Smooth muscle cell (in vitro differentiated cells): ENCODE data around the gene TFAP2E. TPM values are rescaled to one million over a fixed set of nuclear protein-coding genes. Genes with fewer than 3 reads are reported as not detected.

ENCODE experiments used
- DNase-seq: peaks from one replicate; lab custom pipeline; 2025; ENCODE audit not compliant: unreplicated experiment; lab: John Stamatoyannopoulos, UW
- H2AFZ ChIP-seq: fragments of 200-600 bp; sonication (generic); 2 replicates; pipeline ENCODE4 v1.6.0; 2016; ENCODE audit warnings: antibody characterized with exemption, low read depth, mild to moderate bottlenecking
- H3F3A ChIP-seq: fragments of 200-600 bp; sonication (generic); 2 replicates; pipeline ENCODE4 v1.6.0; 2017; ENCODE audit warnings: antibody characterized with exemption, low read depth
- H3K27ac ChIP-seq: fragments of 200-600 bp; sonication (generic); 2 replicates; pipeline ENCODE4 v1.5.1; 2016; ENCODE audit warnings: low read depth, mild to moderate bottlenecking
- H3K27me3 ChIP-seq: fragments of 200-600 bp; sonication (generic); 2 replicates; pipeline ENCODE4 v1.6.1; 2016; ENCODE audit warnings: low read depth, mild to moderate bottlenecking
- H3K36me3 ChIP-seq: fragments of 200-600 bp; sonication (generic); 2 replicates; pipeline ENCODE4 v1.5.1; 2016; ENCODE audit warnings: low read depth
- H3K4me1 ChIP-seq: fragments of 200-600 bp; sonication (generic); 2 replicates; pipeline ENCODE4 v1.5.1; 2016; ENCODE audit warnings: low read depth
- H3K4me2 ChIP-seq: fragments of 200-600 bp; sonication (generic); 2 replicates; pipeline ENCODE4 v1.6.0; 2016; ENCODE audit warnings: mild to moderate bottlenecking
- H3K4me3 ChIP-seq: fragments of 200-600 bp; sonication (generic); 2 replicates; pipeline ENCODE4 v1.5.1; 2016; ENCODE audit warnings: mild to moderate bottlenecking
- H3K79me2 ChIP-seq: fragments of 200-600 bp; sonication (generic); 2 replicates; pipeline ENCODE4 v1.6.0; 2016; ENCODE audit warnings: low read depth, mild to moderate bottlenecking
- H3K9ac ChIP-seq: fragments of 200-600 bp; sonication (generic); 2 replicates; pipeline ENCODE4 v1.6.0; 2016; ENCODE audit warnings: low read depth
- H3K9me3 ChIP-seq: fragments of 200-600 bp; sonication (generic); replicated peaks from 2 replicates; pipeline ENCODE4 v1.5.1; 2016; ENCODE audit warnings: low read depth
- H4K20me1 ChIP-seq: fragments of 200-600 bp; sonication (generic); 2 replicates; pipeline ENCODE4 v1.6.0; 2016; ENCODE audit warnings: low read depth
- CTCF ChIP-seq: fragments of 200-600 bp; sonication (generic); IDR thresholded peaks from 2 replicates; pipeline ENCODE4 v1.5.1; 2017; ENCODE audit warnings: borderline replicate concordance, mild to moderate bottlenecking, antibody characterized with exemption; ENCODE audit not compliant: insufficient read depth, poor library complexity, severe bottlenecking
- WGBS: methylation state at CpG from one replicate; pipeline ENCODE4 v1.1.7; 2016; ENCODE audit warnings: low lambda C conversion rate; 5-methylcytosine and 5-hydroxymethylcytosine counted together
- polyA plus RNA-seq: library from polyadenylated mRNA; unstranded; fragments of >200 nt; fragmentation: Nextera tagmentation; extraction: Ambion mirVana; gene quantifications from 2 replicates; pipeline ENCODE4 v1.2.1, GENCODE V29; 2016
- total RNA-seq: library from RNA; depleted of rRNA; stranded (reverse); fragments of >200 nt; gene quantifications from 2 replicates; pipeline ENCODE4 v1.2.3, GENCODE V29; 2014

Gene TFAP2E
- total and polyA plus RNA-seq, 2 experiments from 2014 or later: 0.30 to 0.36 TPM

DNA sequence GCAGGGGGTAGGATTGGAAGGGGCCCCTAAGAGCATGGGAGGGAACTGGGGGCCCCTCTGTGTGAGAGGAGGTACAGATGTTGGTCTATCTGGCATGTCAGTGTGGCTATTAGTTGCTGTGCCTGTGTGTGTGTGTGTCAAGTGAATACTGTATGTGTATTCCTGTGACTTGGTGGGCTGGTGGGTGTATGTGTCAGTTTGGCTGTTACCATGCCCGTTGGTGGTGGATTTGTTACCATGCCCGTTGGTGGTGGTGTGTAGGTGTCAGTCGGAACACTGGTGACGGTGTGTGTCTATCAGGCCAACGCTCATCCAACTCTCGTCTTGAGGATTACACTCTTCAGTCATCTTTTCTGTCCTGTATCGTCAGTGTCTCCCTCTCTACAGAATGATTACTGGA, 22.6 kb downstream of the TFAP2E start:
- Histone ChIP-seq H3K4me3 (no peak overlapping the region), H3K79me2 (no peaks in the 10 kb centered on the region), H3K27ac (no peak overlapping the region), H3K4me1 (no peaks in the 10 kb centered on the region), H3K9ac (no peak overlapping the region), H3K36me3 (no peaks in the 10 kb centered on the region), H3K27me3 (no peaks in the 10 kb centered on the region), H3F3A (no peaks in the 10 kb centered on the region), H3K9me3 (no peaks in the 10 kb centered on the region), H2AFZ (no peak overlapping the region), H3K4me2 (no peak overlapping the region), H4K20me1 (no peaks in the 10 kb centered on the region)
- no peak for TF ChIP-seq CTCF
- WGBS: 95% methylated on average over 7 of the region's 7 CpGs
- DNase-seq: no peak

DNA sequence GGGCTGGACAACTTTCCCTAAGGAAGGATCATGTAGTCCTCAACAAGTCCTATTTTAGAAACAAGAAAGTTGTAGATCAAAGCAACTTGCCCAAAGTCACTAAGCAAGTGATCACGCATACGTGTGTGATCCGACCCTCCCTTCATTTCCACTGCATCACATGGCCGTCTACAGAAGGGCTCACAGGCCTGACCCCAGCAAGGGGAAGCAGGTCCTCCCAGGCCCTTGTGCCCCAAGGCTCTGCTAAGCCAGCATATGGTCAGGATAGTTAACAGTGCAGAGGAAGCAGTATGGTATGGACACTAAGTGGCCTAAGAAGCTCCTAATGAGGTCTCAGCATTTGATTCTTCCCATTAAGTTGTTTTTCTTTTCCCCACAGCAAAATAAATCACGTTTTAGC, 24.8 kb downstream of the TFAP2E start:
- Histone ChIP-seq H3K4me2 (no peak overlapping the region), H3K4me1 (no peaks in the 10 kb centered on the region), H3K27ac (no peak overlapping the region), H3K9me3 (no peaks in the 10 kb centered on the region), H4K20me1 (no peaks in the 10 kb centered on the region), H3K9ac (no peak overlapping the region), H3K36me3 (no peaks in the 10 kb centered on the region), H3K4me3 (no peak overlapping the region), H3F3A (no peaks in the 10 kb centered on the region), H3K79me2 (no peaks in the 10 kb centered on the region), H3K27me3 (no peaks in the 10 kb centered on the region), H2AFZ (no peak overlapping the region)
- no peak for DNase-seq
- WGBS: 85% methylated on average over 5 of the region's 5 CpGs
- no peak for TF ChIP-seq CTCF

- no peak for TF ChIP-seq CTCF
Observed at GRCh38 chr1:35598895-35599294, 25.8 kb downstream of the TFAP2E start.

DNA sequence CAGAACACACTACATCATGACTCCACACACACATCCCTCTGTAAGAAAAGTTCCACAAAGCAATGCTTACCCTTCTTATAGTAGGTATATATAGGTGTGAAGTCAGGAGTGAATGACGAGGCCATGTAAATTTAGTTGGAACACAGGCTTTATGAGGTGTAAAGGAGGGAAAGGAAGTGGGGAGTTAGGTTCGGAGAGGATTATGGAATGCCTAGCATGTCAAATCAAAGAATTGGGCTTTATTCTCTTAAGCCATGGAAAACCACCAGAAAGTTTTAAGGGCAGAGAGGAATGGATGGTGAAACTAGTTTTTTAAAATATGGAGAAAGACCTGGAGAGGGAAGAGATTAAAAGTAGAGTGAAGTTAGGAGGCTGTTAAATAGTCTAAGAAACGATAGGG, 26.3 kb downstream of the TFAP2E start:
- Histone ChIP-seq H2AFZ (no peak overlapping the region), H3K36me3 (no peaks in the 10 kb centered on the region), H3K4me2 (no peak overlapping the region), H3K4me3 (no peak overlapping the region), H3K79me2 (no peaks in the 10 kb centered on the region), H4K20me1 (no peaks in the 10 kb centered on the region), H3K27ac (no peak overlapping the region), H3K4me1 (no peaks in the 10 kb centered on the region), H3K27me3 (no peaks in the 10 kb centered on the region), H3K9me3 (no peaks in the 10 kb centered on the region), H3F3A (no peaks in the 10 kb centered on the region), H3K9ac (no peak overlapping the region)
- 71% methylated on average over 3 of the region's 3 CpGs for WGBS
- DNase-seq: no peak
- no peak for TF ChIP-seq CTCF

More at GRCh38 chr1:35598895-35599294, 25.8 kb downstream of the TFAP2E start:
- Histone ChIP-seq H3K27ac (no peak overlapping the region), H3K9ac (no peak overlapping the region), H3K79me2 (no peaks in the 10 kb centered on the region), H2AFZ (no peak overlapping the region), H3K4me2 (no peak overlapping the region), H3K4me3 (no peak overlapping the region), H4K20me1 (no peaks in the 10 kb centered on the region), H3K27me3 (no peaks in the 10 kb centered on the region), H3K9me3 (no peaks in the 10 kb centered on the region), H3K36me3 (no peaks in the 10 kb centered on the region), H3F3A (no peaks in the 10 kb centered on the region), H3K4me1 (no peaks in the 10 kb centered on the region)
- DNase-seq: no peak
- 64% methylated on average over 2 of the region's 2 CpGs for WGBS
